ENCODE results near the gene IGLL1.

Gene IGLL1

DNA sequence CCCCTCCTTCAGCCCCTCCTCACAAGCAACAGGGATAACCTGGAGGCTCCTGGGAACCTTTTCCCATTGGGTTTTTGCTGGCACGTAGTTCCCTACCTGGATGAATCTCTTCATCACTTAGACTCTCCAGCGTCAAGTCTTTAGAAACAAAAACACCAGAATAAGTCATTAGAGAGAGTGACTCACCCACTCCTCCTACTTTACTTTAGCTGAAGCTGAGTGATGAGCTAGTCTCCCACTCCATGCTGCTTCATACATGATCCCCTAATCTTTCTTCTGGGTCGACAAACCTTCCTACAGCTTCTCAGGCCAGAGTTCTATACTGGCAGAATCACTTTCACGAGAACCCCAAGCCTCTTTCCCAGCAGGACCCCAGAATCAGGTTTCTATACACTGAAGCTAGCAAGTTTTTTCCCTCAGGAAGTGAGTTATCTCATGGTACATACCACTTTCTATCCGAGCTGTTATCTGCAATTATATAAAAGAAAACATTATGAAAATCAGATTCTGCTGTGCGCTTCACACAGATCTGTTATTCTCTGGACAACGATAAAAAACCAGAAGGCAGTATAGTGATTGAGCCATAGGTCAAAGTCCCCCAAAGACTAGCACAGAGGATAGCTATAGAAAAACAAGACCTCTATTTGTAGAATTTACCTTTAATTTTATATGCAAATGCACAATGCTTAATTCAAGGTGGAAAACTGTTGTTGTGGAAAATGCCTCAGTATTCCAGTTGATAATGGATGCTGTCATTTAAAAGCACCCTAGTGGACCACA lies 33.3 kb upstream of the IGLL1 start:
- no peak for DNase-seq (ENCODE audit: low spot score)
- POLR2A ChIA-PET (ENCODE audit: low non-redundant PET), result no interaction called here
- H3K27ac ChIP-seq, result no peak overlapping the region
- CTCF ChIA-PET, result no interaction called here
- TF ChIP-seq, protein P1, sequence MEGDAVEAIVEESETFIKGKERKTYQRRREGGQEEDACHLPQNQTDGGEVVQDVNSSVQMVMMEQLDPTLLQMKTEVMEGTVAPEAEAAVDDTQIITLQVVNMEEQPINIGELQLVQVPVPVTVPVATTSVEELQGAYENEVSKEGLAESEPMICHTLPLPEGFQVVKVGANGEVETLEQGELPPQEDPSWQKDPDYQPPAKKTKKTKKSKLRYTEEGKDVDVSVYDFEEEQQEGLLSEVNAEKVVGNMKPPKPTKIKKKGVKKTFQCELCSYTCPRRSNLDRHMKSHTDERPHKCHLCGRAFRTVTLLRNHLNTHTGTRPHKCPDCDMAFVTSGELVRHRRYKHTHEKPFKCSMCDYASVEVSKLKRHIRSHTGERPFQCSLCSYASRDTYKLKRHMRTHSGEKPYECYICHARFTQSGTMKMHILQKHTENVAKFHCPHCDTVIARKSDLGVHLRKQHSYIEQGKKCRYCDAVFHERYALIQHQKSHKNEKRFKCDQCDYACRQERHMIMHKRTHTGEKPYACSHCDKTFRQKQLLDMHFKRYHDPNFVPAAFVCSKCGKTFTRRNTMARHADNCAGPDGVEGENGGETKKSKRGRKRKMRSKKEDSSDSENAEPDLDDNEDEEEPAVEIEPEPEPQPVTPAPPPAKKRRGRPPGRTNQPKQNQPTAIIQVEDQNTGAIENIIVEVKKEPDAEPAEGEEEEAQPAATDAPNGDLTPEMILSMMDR (conservative IDR thresholded peaks at IDR 0.05; ENCODE audit: low read depth), result no peak

DNA sequence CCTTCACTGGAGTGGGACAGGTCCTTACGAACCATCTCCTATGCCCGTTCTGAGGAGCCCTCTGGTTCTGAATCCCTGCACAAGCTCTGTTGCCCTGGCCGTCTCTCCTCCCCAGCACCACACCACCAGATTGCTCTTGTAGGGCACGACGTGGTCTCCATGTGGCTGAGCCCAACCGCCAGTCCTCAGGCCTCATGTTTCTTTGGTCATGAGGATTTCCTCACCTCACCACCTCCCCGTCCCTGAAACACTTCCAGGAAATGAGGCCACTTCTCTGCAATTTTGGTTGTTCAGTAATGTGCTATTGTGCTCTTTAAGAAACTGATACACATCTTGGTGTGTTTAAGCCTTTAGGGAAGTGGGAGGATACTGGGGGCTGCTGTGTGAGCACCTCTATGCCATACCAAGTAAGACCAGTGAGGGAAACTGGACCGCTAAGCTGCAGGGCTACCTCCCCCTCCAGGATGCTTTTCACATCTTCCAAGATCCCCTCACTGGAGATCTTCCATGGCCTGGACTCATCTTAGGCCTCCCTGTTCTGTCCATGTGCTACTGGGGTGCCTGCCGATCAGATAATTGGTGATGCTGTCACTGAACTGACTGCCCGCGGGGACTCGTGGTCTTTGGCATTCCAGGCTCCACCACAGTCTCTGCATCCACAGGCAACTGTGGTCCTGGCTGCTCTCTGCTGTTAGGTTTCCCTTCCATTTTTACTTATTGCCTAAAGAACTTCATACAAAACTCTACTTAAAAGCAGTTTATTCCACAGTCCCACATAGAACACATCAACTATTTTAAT lies 30.1 kb upstream of the IGLL1 start:
- TF ChIP-seq, protein P1 (conservative IDR thresholded peaks at IDR 0.05; ENCODE audit: low read depth), result no peak
- DNase-seq (ENCODE audit: low spot score), result no peak
- H3K27ac ChIP-seq, result no peak overlapping the region
- POLR2A ChIA-PET (ENCODE audit: low non-redundant PET), result no interaction called here
- CTCF ChIA-PET, result interaction anchor here (0.6 kb wide), 1 partner anchor 120 kb away, joined by 3 read pairs; no protein-coding TSS in a partner anchor

DNA sequence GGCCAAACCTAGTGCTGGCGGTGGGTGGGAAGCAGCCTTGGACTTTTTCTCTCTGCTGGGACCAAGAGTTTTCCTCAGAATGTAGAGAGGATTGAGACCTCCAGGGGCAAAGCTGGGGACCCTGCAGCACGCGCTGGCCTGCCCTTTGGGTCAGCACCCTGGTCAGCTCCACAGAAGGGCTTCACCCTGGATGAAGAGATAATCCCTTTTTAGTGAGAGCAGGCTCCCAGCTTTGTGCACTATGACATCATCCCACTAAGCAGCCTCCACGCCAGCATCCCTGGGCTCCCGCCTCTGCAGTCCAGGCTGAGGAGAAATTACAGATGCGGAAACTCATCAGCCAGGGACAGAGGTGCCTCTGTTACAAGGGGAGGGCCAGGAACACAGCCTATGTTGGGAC lies 28.5 kb upstream of the IGLL1 start:
- no peak for DNase-seq (ENCODE audit: low spot score)
- TF ChIP-seq, protein P1 (conservative IDR thresholded peaks at IDR 0.05; ENCODE audit: low read depth), result no peak
- ChIA-PET POLR2A (ENCODE audit: low non-redundant PET) (no interaction called here), CTCF (no interaction called here)
- H3K27ac ChIP-seq, result no peak overlapping the region

DNA sequence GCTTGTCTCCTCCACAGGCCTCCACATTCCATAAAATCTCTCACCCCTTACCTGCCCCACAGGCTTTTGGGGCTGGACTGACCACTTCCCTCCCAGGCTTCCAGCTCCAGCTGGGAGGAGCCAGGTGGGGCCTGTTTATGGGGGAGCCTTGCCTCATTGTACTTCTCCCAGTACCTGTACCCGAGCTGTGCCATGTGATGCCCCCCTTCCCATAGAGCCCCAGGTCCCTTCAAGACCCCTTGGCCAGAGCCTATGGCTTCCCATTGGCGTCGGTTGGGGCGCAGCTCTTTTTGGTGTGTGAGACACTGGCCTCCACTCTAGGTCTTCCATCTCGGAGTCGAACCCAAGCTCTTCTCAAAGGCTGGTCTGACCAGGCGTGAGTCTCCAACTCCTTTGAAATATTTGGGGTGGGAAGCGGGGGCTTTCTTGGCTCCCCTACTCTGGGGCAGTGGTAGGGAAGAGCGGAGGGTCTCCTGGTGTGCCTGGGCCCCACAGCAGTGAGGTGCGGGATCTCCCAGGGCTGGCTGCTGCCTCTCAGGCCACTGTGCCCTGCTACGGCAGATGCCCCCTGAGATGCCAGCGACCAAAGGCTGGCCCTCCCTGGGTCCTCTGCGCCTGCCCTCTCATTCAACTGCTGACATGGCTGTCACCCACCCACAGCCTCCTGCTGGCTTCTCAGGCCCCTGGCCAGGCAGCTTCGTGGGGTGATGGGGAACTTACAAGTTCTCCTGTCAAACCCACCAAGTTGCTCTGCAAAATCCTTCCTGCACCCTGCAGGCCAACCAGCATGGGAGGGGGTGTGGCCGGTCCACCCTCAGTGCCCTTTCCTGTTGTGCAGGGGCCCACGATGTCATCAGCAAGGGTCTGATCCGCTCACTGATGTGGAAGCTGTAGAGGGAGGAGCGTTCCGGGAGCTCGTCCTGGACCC lies 26.4 kb upstream of the IGLL1 start:
- no peak for DNase-seq (ENCODE audit: low spot score)
- ChIA-PET POLR2A (ENCODE audit: low non-redundant PET) (no interaction called here), CTCF (interaction anchor here (0.5 kb wide), 1 partner anchor 797 kb away, joined by 3 read pairs; no protein-coding TSS in a partner anchor)
- H3K27ac ChIP-seq, result no peak overlapping the region
- TF ChIP-seq, protein P1 (conservative IDR thresholded peaks at IDR 0.05; ENCODE audit: low read depth), result no peak

DNA sequence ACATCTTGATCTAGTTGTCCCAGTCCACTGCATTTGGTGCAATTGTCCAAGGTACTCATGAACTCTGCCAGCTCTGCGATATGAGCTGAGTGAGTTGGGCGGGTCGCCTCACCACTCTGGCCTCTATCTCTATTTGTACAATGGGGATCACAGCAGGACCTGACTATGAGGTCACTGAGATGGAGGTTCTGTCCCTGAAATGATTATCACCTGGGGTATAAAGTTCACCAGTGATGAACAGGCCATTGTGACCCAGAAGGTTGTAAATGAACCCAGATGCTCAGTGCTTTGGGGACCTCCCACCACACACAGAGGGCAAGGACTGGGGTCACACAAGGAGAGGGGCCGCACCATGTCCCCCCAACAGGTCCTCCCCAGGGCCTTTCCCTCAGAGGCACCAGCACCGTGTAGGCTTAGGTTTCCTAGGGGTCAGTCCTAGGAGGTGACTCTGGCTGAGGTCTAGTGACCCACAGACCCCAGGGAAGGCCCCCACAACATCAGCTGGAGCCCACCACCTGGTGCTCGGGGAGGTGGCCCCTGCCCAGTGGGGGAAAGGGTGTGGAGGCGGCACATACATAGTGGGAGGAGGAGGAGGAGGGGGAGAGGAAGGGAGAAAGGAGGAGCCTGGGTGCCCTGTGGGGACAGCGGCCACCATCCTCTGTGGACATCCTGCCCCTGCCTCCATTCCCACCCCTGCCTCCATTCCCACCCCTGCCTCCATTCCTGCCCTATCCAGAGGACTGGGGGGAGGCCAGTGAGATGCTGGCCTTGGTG lies 25.0 kb upstream of the IGLL1 start:
- ChIA-PET POLR2A (ENCODE audit: low non-redundant PET) (no interaction called here), CTCF (no interaction called here)
- DNase-seq (ENCODE audit: low spot score), result no peak
- TF ChIP-seq, protein P1 (conservative IDR thresholded peaks at IDR 0.05; ENCODE audit: low read depth), result no peak
- no peak overlapping the region for H3K27ac ChIP-seq
